HG03439 (cell line): ENCODE data around the gene TRIP13.
"Not testable (repeated sequence)": the region's sequence is repeated elsewhere in the genome, so short reads cannot be mapped to it uniquely, and the experiment has no call there.

ENCODE experiments used
- ATAC-seq: cut with Tn5 transposase; IDR thresholded peaks from one replicate; pipeline ENCODE4 v1.9.1; 2021; ENCODE audit warnings: mild to moderate bottlenecking, moderate library complexity; ENCODE audit not compliant: unreplicated experiment

Gene TRIP13

GRCh38 chr5:916441-917293, 24.0 kb downstream of the TRIP13 start:
- ATAC-seq: no peak

DNA sequence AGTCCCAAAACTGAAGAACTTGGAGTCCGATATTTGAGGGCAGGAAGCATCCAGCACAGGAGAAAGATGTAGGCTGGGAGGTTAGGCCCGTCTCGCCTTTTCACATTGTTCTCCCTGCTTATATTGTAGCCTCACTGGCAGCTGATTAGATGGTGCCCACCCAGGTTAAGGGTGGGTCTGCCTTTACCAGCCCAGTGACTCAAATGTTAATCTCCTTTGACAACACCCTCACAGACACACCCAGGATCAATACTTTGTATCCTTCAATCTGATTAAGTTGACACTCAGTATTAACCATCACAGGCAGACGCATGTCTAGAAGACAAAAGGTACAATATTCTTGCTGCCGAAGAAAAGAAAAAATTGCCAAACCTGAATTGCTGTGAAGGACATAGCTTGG, 26.0 kb downstream of the TRIP13 start:
- ATAC-seq: not testable (repeated sequence)

- no peak for ATAC-seq
Measured at GRCh38 chr5:919356-920000, 26.8 kb downstream of the TRIP13 start.

DNA sequence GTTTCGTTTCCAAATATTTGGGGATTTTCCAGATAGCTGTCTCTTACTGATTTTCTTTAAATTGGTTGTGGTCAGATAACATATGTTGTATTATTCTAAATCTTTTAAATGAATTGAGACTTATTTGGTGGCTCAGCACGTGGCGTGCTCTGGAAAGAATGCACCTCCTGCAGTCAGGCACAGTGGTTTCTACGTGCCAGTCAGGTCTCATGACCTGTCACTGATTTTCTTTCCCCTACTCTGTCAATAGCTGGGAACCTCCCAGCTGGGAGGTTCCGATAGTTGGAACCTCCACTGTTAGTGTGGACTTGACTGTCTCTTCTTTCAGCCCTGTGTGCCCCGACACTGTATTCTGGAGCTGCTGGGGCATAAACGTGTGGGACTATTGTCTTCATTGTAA, 27.6 kb downstream of the TRIP13 start:
- ATAC-seq: no peak

DNA sequence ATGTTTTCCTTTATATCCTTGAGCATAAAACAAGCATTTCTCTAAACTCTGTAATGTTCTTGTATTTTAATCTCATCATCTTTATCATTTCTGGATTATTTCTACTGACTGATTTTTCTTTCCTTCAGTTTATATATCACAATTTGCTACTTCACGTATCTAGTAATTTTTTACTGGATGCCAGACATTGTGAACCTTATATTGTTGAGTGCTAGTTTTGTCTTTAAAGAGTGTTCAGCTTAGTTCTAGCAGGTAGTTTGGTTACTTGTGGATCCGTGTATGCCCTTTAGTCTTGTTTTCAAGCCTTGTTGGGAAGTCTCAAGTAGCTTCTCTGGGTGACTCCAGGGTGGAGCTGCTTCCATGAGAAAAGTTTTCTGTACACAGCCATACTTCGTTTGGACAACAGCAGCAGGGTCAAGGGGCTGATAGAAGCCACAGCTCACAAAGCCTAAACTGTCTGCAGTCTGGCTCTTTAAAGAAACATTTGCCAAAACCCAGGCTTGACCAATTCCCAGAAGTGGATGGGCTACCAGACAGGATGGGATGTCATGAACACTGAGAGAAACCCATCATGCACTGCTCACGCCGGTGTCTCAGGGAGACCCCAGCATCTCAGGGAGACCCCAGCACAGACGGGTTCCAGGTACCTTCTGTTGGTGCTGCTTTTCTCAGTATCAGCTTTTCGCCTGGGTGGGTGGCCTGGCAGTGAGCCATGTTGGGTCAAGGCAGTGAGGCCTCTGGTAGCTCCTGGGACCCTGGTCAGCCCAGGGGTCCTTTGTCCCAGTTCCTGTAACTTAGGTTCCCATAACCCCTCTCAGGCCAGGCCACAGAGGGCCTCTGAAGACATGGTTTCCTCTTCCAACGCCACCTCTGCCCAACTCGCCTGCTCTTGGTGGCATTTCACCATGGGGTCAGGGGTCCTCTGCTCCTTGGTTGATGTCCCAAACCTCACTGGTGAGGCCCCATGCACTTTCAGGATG, 29.1 kb downstream of the TRIP13 start:
- no peak for ATAC-seq

- no peak for ATAC-seq
Measured at GRCh38 chr5:922436-923280, 30.0 kb downstream of the TRIP13 start.

DNA sequence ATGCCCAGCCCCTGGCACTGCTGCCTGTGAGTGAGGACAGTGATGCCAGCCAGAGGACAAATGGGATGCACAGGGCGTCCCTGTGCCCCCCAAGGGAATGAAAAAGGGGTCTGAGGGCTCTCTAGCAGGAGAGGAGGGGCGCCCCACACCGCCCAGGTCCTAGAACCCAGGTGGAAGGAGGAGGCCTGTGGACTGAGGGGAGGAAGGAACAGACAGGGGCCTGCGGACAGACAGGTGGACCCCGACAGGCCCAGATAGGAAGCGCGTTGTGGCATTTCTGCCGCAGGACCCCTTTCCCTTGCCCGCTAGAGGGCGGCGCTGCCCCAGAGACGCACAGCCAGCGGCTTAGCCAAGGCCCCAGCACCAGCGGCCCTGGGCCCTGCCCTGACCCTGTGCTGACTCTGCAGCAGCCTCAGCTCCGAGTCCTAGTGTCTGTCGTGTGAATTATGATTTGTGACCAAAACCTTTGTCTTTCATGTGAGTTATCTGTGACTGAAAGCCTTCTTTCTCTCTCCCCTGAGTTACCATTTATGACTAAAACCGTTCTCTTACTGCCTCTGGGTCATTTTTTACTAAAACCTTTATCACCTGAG, 30.7 kb downstream of the TRIP13 start:
- ATAC-seq: peak; percentile 83

DNA sequence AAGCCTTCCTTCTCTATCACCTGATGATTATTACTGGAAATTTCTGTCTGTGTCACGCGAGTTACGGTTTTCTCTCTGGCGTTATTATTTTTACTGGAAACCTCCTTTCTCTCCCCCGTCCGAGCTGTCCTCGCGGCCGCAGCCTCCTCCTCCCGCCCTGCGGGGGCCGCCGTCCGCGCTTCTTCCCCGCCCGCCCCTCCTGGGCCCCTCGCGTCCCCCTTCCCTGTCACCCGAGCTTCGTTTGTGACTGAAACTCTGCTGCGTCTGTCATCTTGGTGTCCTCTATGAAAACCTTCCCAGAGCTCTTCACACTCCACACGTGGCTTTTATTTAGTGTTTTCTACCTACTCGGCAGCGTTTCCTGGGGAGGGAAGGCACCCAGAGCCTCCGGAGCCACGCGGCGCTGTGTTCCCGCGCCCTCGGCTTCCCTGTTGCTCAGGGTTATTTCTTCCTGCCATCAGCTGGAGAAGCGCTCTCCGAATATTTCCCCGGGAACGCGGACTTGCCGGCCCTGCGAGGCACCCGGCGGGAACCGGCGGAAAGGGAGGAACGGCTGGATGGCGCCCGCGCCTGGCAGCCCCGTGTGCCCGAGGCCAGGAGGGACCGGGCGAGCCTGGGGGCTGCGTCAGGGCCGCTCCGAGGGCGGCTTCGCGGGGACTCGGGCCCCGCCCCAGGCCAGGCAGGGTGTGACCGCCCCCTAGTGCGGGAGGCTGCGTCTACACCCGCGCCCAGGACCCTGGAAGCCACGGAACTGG, 33.9 kb downstream of the TRIP13 start:
- no peak for ATAC-seq

DNA sequence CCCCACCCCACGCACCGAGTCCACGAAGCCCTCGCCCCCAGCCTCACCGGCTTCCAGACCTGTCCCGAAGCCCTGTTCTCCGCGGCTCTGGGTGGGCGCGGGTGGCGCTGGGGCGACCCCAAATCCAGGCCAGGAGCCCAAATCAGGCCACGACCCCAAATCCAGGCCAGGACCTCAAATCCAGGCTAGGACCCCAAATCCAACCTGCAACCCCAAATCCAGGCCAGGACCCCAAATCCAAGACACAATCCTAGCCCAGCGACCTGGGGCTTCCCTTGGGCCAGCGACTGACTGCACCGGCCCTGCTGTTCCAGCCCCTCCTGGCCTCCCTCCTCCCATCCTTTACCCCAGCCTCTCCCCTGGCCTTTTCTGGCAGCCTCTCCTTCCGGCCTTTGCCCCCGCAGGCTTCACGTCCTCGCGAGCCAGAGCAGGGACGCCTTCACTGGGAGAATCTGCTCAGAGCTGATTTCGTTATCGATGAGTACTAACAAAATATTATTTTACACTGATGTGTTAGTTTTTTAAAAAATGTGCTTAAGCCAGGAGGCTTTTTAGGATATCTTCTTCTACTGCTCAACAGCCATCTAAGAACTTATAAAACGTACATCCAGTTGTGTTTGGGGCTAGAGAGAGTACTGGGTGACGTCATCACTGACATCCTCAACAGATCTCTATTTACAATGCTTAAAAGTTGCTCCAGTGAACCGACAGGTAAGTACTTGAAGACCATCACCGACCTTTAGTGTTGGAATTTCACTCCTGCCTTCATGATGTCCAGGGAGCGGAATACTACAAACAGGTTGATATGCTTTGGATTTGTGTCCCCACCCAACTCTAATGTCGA, 34.7 kb downstream of the TRIP13 start:
- no peak for ATAC-seq

- ATAC-seq: not testable (repeated sequence)
Measured at GRCh38 chr5:929182-929581, 36.5 kb downstream of the TRIP13 start.

GRCh38 chr5:929596-929995, 36.9 kb downstream of the TRIP13 start:
- no peak for ATAC-seq

- no peak for ATAC-seq
Measured at GRCh38 chr5:930866-931265, 38.2 kb downstream of the TRIP13 start.

GRCh38 chr5:931570-932145, 39.0 kb downstream of the TRIP13 start:
- ATAC-seq: no peak

DNA sequence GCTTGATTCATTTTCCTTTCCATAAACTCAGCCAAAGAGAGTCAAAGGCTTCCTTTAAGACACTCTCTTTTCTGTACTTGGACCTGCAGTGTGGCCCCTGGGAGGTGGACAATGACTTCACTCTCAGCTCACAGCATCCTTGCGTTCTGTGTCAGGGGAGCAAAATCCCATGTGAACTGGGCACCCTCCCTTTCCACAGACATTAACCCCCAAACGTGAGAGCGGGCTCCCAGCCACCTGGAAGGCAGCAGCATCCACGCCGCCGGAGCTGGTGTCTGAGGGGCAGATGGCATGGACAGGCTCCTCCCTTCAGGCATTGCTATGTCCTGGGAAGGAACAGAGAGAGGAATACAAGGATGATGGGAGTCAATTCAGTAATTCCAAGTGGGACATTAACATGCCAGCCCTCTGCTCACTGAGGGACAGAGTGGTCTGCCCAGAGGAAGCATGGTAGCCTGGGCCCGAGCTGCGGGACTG, 39.5 kb downstream of the TRIP13 start:
- no peak for ATAC-seq

DNA sequence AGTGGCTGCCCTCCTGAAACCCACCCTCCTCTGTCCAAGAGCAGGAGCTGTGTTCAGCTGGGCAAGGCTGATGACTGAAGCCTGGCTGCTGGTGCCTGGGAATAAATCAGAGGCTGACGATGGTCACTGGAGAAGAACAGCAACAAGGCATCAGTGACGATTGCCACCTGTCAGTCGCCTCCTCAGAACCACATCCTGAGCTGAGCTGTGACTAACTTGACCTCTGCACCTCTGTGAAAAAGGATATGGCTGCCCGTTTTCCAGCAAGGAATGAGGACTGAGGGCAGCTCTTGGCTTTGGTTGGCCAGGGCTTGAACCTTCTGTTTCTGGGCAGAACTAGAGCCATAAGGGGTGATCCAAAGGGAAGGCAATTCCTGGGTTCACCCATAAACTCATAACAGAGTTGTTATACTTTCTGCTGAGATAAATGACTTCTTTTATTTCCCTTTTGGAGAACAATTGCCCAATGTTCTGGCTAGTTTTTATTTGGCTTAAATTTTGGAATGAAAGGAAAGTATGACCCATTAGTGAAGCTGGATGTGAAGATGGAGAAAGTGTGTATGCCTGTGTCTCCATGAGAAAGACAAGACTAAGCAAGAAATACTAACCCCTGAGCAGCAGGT, 40.1 kb downstream of the TRIP13 start:
- ATAC-seq: no peak

GRCh38 chr5:933251-933861, 40.7 kb downstream of the TRIP13 start:
- ATAC-seq: no peak

- not testable (repeated sequence) for ATAC-seq
Measured at GRCh38 chr5:933951-934350, 41.3 kb downstream of the TRIP13 start.
